HG03175 (cell line): Measurements from ENCODE around the gene CCSER2.
"Not testable (repeated sequence)": the region's sequence is repeated elsewhere in the genome, so short reads cannot be mapped to it uniquely, and the experiment has no call there.

ENCODE experiments used
- ATAC-seq: cut with Tn5 transposase; IDR thresholded peaks from one replicate; pipeline ENCODE4 v1.9.1; 2021; ENCODE audit warnings: mild to moderate bottlenecking, moderate library complexity; ENCODE audit not compliant: unreplicated experiment

CCSER2 gene

GRCh38 chr10:84510121-84510520, 181.7 kb downstream of the CCSER2 start:
- ATAC-seq: no peak

GRCh38 chr10:84511106-84511505, 182.7 kb downstream of the CCSER2 start:
- no peak for ATAC-seq

DNA sequence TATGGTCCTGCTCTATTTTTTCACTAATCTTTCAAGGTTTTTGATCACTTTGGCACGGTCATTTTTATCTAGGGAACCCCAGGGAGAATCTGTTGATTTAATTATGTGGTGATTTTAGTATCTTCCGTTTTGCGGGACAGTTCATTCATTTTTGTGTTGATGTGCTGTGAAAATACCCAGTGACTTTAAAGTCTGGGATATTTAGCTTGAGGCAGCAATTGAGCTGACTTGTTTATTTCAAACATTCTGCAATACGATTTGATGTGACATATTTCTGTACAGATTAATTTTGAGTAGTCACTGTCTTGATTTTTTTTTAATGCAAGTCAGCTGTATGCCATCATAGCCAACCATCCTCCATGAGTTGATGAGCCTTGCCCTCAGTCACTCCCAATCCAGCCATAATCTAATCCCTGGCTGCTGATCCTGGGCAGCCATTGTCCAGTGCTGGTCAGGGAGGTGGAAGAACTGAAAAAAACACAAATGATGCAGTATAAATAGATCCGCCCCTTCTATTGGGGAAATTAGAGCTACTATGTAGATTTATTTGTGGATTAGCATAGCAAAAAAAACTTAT, 183.4 kb downstream of the CCSER2 start:
- ATAC-seq: no peak

DNA sequence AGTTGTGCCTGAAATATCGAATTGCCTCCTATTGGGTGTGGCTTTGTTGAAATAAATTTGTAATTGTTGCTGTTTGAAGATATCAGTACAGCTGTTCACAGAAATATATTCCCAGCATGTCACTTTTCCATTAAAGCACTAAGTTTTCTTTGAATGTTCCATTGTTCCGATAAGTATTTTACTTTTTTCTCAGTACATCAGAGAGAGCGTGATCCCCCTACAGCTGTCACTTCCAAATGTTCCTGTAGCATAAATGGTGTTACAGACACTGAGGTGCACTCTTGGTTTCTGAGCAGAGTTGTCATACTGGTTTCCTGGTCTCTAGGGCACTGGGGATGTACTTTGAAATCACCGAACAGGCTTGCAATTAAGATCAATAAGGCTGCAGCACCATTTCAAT, 189.2 kb downstream of the CCSER2 start:
- no peak for ATAC-seq

DNA sequence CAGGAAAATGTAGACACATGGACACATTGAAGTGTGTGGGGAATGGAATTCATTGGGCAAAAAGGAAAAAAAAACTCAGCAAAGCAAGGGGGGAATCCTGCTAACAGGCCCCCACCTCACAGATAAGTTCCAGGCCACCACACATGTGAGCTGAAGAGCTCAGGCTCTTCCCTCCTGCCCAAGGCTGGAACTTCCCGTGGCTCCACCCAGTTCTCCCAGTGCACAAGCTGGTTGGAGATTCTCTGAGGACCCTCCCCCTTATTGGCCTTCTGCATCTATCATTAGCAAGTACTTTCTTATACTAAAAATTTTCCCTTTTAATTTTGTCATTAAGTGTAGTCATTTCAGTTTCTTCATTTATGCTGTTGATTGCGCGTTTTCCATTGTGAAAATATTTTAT, 190.8 kb downstream of the CCSER2 start:
- no peak for ATAC-seq

DNA sequence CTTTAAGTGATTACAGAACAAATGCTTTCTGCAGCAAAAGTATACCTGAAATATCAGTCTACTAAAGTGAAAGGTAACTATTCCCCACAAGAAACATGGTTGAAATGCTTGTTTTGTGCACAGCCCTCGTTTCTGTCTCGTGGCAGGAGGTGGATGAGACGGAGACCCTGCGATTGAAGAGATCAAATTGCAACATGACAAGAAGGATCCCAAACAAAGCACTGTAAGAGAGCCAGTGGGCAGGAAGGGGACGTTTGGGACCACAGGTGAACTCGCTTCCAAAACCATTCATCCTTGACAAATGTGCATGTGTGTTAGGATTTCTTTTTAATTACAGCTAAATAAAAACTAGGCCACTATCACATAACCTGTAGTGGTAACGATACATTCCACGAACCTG, 192.6 kb downstream of the CCSER2 start:
- ATAC-seq: no peak

- ATAC-seq: no peak
Observed at GRCh38 chr10:84521468-84521867, 193.1 kb downstream of the CCSER2 start.

GRCh38 chr10:84522612-84523462, 194.4 kb downstream of the CCSER2 start:
- ATAC-seq: no peak

DNA sequence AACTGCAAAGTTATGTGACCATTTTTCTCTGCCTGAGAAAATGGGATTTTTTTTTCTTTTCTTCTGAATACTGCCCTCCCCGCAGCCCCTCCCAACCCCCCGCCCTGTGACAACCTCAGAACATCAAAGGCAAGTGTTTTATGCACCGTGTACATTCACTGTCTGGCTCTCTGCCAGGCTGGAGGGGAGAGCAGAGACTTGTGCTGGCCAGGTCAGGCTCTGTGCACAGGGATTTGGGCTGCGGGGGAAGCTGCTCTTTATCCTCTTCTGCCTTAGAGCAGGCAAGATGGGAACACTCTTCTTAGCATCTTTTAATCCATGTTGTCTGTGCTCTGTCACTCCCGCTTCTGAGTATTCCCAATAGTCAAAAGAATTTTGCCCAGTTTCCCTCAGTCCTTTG, 195.1 kb downstream of the CCSER2 start:
- no peak for ATAC-seq

DNA sequence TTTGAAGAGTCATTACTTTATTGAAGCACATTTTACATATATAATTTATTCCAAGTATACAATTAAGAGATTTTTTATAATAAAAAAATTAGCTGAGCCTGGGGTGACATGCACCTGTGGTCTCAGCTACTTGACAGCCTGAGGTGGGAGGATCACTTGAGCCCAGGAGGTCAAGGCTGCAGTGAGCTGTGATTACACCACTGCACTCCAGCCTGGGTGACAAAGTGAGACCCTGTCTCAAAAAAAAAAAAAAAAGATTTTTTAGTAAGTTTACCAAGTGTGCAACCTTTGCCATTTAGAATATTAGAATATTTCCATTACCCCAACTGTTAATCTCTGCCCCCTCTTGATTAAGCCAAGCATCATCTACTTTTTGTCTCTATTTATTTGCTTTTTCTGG, 196.0 kb downstream of the CCSER2 start:
- ATAC-seq: no peak

DNA sequence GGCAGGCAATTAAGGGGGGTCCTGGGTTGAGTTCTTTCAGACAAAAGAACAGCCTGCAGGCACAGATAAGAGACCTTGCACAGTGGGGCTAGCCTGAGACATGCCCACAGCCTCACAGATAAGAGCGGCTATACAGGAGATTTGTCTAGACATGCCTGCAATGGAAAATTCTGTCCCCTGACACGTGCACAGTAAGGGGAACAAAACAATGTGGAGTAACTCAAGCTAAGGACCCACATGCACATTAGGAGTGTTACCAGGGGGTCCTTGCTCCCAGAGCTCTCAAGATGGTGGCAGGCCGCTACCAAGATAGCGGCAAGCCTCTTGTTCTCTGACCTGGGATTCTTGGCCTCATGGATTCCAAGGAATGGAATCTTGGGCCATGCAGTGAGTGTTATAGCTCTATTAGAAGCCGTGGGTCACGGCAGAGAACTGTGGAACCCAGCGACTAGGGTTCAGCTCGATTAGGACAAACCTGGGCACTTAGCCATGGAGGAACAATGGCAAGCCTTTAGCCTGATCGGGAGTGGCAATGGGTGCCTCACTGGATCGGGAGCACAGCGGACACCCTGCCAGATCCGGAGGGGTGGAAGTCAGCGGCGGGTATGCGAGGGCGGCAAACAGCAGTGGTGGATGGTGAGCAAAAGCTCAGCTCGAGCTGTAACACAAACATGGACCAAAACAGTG, 196.9 kb downstream of the CCSER2 start:
- no peak for ATAC-seq

GRCh38 chr10:84525807-84526182, 197.4 kb downstream of the CCSER2 start:
- not testable (repeated sequence) for ATAC-seq

GRCh38 chr10:84527386-84527785, 199.0 kb downstream of the CCSER2 start:
- ATAC-seq: not testable (repeated sequence)

DNA sequence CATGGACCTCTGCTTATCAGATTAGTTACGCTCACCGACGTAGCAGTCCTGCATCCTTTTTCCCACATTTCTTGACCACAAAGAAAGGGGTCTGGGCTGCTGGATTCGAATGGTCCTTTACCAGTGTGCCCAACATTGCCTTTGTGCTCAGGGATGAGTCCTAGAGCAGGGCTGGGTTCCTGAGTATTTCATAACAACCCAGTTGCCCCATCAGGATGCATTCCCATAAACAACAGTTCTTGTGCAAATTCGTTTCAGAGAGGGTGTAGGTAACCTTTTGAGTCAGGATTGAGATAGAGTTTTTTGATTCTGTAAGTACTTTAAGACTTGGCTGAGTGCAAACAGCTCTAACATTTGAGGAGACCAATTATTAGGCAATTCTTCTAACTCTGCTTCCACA, 200.1 kb downstream of the CCSER2 start:
- not testable (repeated sequence) for ATAC-seq

DNA sequence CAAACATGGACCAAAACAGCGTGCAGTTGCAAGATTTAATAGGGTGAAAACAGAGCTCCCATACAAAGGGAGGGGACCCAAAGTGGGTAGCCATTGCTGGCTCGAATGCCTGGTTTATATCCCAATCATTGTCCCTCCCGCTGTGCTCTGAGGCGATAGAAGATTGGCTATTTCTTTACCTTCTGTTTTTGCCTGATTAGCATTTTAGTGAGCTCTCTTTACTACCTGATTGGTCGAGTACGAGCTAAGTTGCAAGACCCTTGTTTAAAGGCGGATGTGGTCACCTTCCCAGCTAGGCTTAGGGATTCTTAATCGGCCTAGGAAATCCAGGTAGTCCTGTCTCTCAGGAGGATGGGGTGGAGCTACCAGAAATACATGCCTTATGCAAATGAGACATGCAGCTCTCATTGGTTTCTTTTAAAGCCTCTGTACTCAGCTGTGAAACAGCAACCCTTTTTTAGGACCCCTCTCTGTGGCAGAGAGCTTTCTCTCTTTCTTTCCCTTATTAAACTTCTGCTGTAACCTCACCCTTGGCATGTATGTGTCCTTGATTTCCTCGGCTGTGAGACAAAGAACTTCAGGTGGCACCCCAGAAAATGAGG, 202.4 kb downstream of the CCSER2 start:
- ATAC-seq: no peak

DNA sequence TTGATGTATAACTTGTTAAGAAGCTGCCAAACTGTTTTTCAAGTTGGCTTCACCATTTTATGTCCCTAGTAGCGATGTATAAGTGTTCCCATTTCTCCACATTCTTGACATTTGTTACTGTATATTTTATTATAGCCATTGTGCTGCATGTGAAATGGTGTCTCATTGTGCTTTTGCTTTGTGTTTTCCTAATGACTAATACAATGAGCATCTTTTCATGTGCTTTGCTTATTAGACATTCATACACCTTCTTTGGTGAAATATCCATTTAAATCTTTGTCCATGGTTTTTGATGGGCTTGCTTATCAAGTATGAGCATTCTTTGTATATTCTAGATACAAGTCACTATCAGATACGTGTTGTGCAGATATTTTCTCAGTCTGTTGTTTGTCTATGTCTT, 203.0 kb downstream of the CCSER2 start:
- no peak for ATAC-seq

- ATAC-seq: no peak
Observed at GRCh38 chr10:84534168-84534567, 205.8 kb downstream of the CCSER2 start.

DNA sequence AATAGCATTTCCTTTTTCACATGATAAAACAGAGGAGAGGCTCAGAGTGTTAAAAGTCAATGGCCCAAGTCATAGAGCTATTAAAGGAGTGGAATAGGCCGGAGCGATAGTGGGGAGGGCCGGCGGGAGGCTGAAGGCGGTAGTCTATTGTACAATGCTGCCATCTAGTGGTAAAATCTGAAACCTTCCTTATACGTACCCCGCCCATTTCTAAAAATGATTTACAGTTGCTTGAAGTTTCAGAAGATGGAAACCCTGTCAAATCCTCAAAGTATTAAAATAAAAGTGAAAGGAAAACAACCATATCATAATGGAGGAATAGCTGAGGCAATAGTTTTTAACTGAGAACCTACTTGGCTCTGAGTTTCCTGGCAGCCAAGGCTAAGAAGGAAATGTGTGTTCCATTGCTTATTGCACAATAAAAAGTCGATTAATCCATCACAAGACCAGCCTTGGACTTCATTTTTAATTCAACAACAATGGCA, 209.1 kb downstream of the CCSER2 start:
- peak; percentile 77 for ATAC-seq

DNA sequence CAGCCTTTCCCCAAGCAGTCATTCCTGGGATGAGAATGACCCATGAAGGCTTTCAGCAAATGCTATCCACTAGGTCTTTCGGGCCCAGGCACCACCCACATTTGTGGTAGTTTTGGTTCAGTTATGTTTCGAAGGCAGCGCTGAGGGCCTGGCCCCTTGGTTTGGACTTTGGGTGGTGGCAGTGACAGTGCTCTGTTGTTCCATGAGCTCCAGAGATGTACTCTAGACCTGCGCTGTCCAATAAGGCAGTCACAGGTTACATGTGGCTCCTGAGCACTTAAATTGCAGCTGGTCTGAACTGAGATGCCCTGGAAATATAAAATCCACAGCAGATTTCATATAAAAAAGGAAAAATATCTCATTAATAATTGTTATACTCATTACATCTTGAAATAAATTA, 209.6 kb downstream of the CCSER2 start:
- ATAC-seq: no peak

DNA sequence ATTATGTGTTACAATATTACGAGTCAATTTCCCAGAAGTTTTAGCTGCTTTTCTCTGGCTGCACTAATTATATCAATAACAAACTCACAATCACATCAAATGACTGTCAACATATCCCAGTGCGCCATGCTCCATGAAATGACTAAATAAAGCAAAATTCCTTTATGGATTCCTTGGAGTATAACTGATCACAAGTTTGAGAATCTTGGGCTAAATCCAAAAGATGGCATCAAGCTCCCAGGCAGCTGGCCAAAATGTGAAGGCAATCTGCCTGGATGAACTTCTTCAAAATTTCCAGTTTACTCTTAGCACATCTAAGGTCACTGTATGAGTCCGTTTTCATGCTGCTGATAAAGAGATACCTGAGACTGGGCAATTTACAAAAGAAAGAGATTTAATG, 210.8 kb downstream of the CCSER2 start:
- no peak for ATAC-seq

DNA sequence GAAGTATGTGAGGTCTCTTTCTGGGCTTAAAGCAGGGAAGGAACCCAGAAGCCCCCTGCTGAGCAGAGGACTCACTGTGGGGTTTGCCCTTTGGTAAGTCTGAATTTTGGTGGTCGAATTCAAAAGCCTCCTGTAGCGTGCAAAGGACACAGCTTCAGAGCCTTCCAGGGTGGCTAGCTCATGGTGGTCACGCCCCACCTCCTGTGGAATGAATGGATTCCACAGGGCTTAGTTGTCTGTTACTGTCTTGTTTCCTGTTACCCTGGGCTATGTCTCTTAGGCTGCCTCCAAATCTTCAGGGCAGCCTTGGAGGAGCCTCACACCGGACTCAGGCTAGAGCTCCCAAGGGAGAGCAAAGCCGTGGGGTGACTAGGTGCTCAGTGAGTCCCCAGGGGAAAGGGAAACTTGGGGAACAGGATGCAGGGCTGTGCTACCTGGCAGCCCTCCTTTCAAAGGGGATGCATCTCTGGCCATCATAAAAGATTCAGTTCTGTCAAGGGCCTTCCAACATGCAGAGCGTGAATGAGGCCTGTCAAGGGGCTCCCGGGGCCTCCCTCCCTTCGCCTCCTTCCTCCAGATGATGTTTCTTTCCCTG, 211.7 kb downstream of the CCSER2 start:
- peak; percentile 1 for ATAC-seq
